ENCODE data around the gene TNNC1.
A peak's percentile ranks its signal among the peaks of the same experiment; 100 is the strongest.

Gene TNNC1

DNA sequence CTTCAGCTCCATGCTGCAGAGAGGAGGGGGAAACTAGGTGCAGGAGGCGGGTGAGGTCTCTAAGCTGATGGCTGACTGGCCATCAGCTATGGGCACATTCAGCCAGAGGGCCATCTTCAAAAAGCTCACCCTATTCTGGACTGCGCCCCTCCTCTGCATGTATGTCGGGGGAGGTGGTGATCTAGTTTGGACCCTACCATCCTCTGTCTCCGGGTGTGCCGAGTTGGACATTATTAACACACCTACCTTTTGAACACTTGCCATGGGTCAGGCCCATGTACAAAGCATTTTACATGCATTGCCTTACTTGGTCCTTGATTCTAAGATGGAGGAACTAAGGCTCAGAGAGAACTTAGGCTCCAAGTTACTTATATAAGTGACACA, 3.0 kb upstream of the TNNC1 start:
- no peak for DNase-seq

DNA sequence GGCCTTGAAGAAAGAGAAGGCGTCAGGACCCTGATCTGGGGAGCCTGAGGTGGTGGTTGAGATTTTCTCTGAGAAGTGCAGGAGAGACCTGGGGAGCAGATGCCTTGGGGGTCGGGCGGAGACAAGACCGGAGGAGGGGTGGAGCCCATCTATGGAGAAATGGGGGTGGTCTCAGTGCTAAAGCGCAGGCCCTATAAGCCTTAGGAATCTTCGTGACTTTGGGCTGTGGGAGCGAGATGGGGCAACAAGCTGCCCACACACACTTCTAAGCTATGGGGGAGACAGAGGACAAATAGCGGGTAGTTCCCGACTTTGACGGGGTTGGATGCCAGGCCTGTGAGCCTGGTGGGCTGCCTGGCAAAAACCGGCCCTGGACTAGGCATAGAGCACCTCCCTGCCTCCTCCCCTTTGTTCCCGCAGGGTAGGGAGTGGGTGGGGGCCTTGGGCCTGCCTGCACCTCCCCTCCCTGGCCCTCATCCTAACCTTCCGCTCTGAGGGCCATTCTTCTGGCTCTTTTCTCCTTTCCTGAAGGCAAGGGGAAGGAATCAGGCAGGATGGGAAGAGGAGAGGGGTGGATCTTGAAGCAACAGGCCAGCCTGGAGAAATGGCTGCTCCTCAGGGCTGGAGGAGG, 2.4 kb upstream of the TNNC1 start:
- no peak for DNase-seq

DNA sequence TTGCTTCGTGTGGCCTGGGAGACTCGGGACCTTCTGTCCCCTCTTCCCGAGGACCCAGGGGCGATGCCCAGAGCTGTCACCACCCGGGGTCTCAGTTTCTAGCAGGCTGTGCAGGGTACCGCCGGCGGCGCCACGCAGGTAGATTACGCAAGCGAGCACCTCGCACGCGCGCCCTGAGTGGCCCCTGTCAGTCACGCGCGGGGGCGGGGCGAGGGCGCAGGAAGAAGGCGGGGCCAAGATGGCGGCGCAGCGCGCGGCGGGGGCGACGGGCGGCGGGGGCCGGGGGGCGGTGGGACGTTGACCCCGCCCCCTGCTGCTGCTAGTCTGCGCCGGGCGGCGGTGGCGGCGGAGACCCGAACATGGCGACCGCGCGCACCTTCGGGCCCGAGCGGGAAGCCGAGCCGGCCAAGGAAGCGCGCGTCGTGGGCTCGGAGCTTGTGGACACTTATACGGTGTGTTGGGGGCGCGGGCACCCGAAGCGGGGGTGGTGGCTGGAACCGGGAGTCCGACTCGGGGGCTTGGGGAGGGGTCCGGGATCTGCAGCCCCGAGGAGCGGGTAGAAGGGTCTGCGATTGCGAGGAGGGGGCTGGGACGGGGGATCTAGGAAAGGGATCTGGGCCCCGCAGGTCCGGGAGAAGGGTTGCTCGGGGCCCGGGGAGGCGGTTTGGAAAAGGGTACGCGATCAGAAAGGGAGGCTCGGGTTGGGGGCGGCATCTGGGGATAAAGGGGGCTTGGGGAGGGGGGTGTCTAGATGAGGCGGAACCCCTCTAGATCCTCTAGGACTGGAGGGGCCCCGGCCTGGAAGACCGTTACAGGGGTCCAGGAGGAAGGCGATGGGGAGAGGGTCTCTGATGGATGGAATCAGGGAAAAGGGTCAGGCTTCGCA, 1.7 kb upstream of the TNNC1 start, which contains the start of gene NISCH:
NISCH (plus strand) TSS at position 322 of the 886 bp plus-strand sequence; CDS start at position 360, 38 bp downstream.
- peak in 1 of 2 experiments; percentile 70 for DNase-seq

DNA sequence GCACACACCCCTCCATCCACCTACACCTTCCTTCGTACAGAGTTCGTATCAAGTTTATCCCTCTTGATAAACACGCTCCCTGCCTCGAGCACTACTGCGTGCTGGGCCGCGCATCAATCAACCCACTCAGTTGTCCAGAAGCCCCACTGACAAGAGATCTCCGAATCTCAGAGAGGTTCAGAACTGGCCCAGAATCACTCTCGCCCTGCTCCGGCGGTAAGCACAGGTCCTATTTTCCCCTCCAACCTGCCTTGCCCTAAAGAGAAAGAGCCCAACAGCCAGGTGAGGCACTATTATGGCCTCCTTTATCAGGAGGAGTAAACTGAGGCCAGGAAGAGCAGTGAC, 1.1 kb upstream of the TNNC1 start:
- no peak for DNase-seq

DNA sequence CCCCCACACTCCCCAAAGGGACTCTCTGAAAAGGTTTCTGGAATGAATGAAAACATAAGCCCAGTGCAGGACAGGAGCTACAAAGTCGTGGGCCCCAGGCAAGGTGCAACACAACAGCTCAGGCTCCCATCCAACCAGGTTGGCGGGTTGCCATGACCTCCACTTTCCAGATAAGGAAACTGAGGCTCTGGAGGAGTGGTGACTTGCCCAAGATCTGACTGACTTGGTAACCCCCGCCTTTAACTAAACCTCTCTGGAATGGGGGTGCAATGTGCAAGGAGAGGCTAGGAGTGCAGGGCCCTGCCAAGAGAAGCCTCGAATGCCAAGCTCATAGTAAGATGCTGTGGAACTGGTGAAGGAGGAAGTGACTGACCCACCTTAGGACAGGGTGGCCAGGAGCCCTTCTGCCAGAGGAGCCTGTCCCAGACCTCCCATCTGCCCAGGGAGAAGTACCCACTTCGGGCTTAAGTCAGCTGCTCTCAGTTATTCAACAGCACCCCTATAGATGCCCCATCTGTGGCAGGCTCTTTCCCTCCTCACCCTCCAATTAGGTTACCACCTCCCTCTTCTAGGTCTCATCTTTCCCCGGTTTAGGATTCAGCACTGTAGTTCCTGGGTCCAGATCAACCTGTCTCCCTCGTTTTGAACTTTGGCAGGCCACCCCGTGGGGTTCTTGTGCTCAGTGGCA, 553 bp upstream of the TNNC1 start:
- no peak for DNase-seq

DNA sequence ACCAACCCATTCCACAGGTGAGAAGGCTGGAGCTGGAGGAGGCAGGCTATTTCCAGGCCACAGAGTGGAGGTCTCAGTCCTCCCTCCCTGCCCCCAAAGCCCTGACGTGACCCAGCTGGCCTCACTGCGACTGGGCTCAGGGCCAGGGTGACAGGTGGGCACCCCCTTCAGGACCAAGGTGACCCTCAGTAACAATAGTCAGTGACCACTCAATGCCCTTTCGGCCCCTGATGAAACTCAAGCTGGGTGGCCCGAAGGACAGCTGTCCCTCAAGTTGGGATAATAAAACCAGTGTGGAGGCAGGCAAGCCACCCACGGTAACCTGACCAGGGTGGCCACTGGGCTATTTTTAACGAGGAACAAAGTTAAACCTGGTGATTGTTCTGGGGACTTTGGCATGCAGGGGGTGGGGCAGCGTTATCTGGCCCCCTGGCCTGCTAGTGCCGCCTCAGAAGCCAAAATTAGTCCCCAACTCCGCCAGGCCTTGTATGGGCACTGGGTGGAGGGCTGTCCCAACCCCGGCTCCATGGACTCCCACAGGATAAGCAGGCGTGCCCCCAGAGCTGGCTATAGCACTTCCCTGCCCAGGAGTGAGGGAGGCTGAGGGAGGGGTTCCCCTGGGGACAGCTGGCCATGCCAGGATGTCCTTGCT, 1.1 kb downstream of the TNNC1 start:
- no peak for DNase-seq

DNA sequence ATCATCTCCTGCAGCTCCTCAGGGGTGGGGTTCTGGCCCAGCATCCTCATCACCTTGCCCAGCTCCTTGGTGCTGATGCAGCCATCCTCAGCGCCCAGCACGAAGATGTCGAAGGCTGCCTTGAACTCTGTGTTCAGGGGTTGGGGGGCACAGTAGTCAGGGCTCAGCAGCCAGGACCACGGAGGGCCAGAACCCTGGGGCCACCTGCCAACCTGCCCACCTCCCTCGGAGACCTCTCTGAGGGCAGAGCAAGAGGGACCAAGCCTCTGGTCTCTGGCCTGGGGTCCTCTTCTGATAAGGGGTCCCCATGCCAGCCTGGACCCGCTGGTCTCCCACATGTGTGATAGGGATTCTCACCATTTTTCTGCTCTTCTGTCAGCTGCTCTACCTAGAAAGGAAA, 1.7 kb downstream of the TNNC1 start:
- DNase-seq = no peak

DNA sequence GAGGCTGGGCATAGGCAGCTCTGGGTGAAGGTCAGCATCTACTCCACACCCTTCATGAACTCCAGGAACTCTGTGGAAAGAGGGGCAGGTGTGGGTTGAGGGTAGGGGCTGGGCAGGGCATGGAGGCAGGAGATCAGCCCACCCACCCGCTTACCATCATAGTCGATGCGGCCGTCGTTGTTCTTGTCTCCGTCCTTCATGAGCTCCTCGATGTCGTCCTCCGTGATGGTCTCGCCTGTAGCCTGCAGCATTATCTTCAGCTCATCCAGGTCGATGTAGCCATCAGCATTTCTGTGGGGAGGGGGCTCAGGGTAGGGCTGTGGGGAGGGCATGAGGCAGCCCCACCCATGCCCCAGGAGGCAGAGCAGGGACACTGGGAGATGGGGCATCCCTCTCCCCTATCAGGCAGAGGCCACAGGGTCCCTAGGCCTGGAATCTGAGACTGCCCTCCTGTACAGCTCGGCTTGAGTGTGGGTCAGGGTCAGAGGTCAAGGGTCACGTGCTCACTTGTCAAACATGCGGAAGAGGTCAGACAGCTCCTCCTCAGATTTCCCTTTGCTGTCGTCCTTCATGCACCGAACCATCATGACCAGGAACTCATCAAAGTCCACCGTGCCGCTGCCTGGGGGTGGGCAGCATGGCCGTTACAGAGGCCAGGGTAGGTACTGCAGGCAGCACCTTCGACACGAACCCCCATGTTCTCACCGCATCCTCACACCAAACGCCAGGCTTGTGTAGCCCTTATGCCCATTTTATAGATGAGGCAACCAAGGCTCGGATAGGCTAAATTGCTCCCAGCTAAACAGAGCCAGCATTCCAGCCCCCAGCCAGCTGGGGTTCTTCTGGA, 2.4 kb downstream of the TNNC1 start:
- DNase-seq = no peak

DNA sequence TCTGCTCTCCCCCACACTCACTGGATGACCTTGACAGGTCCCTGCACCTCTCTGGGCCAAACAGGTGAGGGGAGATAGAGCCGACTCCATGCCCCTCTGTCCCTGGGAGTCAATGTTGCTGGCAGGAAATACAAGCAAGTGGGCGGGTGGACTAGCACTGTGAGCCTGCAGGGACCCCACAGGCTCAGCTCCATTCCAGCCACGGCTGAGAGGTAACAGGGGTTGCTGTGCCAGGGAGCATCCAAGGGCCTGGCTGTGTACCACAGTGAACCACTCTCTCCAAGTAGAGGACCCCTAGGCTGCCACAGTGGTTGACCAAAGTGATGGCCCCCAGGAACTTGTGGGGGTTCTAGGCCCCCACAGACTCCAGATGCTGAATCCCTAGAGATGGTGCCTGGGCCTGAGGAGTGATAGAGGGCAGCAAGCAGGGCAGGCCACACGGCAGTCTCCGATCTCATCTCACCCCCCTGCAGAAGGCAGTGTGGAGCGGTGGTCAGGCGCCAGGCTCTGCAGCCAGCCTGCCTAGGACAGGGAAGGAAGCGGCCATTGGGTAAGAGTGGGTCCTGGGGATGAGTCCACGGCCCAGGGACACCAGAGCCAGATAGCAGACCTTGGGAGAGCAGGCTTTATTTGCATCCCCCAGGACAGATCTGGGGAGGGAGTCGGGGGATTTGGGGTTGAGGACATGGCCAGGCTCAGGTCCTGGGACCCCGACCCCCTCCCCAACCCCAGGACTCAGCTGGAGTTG, 3.2 kb downstream of the TNNC1 start:
- no peak for DNase-seq

DNA sequence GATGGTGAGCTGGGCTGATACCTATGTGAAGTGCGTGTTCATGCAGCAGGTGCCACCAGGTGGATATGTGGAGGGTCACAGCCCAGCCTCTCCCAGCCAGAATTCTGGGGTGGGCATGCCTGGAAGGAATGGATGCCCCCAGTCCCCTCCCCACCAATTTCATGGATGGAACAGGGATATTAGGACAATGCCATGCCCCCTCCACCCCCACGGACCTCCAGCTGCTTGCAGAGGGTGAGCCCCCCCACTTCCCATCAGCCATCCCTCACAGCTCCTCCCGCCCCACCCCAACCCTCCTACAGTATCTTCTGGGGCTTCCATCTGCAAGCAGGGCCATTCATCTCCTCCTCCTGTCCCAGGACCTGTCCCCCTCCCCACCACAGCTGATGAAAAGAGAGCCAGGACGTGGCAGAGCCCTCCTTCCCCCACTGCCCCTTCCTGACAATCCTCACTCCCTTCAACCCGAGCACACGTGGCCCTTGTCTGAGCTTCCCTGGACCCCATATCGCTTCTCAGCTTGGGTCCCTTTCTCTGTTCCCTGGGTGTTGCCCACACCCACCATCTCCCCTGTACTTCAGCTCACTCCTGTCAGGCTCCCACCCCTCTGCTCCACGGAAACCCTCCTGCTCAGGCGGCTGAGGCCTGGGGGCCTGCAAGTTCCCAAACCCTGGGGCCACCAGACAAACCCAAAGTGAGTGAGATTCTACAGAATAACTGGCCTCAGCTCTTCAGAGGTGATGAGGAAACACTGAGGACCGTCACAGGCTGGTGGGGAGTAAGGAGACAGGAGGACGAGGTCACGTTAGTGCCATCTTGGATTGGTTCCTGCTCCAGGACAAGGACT, 6.1 kb downstream of the TNNC1 start:
- DNase-seq = no peak

DNA sequence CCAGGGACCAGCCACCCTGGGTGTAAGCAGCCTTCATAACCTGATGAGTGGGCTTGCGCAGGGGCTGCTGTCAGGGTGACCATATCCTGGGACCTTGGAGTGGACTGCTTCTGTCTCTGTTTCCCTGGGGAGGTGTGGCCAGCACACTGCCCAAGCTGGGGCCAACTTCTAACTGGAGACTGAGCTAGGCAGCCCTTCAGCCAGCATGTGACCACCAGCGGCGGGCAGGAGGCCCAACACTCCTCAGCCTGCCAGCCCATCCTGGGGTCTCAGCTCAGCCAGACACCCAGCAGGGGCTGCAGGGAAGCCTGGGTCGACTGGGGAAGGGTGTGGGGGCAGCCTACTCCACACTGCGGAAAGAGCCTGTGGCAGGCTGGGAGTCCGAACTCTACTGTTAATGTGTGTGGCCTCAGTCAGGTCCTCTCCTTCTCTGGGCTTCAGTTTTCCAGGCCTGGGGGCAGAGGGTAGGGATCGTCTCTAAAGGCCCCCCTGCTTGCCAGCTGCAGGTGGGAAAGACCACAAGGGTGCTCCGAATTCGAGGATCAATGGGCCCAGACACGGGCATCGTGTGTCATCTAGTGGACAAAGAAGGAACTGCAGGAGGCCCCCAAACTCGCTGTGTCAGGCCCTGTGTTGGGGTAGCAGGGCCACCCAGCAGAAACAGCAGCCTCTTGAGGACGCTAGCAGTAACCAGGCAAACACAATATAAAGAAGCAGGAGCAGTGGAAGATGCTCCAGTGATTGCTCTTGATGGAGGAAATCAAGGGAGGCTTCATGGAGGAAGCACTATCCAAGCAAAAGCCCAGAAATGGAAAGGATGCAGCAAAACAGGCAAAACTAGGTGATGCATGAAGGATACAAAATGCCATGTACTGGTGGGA, 7.0 kb downstream of the TNNC1 start:
- DNase-seq = no peak

DNA sequence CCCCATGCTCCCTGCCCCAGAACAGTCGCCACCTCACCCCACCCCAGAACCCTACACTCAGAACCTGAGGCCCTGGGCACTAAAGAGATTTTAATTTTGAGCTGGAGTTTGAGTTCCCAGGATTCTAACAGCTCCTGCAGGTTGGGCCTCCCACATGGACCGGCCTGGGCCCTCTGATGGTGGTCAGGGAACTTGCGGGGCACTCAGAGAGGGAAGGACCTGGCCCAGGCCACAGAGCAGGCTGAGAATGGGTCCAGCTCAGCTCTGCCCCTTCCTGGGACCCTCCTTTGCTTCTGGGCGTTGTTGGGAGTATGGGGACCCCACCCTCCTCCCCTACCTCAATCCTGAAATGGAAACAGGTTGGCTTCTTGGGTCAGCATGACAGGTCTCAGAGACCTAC, 7.8 kb downstream of the TNNC1 start:
- DNase-seq = no peak

DNA sequence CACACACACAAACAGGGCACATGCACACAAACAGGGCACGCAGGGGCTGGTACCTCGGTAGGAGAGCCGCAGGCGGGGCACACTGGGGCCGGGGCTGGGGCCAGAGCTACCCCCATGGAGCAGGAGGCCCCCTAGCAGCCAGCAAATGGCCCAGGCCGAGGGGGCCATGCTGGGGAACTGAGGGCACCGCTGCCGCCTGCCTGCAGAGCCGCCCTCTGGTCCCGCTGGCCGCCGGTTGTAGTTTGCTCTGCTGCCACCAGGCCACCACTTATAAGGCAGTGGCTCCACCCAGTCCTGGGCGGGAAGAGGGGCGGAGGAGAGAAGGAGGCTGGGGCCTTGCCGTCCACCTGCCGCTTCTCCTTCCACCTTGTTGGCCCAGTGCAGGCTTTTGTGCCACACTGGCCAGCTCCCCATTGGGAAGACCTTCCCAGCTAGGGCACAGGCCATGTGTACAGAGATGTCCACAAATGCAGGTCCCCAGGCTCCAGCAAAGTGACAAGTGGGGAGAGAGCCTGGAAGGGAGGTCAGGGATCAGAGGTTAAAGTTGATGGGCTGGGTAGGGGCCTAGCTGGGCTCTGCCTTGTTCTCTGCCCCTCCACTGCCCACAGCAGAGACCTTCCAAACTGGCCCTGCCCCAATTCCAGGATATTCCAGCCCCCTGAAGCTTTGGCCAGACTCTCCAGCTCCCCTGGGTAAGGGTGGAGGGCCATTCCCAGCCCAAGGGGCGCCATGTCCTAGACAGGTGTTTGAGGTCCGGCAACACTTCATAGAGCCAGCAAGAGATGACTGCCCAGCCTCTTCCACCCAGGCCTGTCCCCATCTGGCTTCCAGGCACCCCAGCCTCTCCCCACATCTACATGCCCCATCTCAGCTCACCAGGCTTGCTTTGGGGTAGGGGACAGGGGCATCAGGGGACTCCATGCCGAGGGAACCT, 8.7 kb downstream of the TNNC1 start, which contains the start of gene SEMA3G:
SEMA3G (minus strand) TSS at position 244 of the 934 bp plus-strand sequence; CDS start at position 168, 76 bp downstream.
- peak; percentile 81 for DNase-seq

DNA sequence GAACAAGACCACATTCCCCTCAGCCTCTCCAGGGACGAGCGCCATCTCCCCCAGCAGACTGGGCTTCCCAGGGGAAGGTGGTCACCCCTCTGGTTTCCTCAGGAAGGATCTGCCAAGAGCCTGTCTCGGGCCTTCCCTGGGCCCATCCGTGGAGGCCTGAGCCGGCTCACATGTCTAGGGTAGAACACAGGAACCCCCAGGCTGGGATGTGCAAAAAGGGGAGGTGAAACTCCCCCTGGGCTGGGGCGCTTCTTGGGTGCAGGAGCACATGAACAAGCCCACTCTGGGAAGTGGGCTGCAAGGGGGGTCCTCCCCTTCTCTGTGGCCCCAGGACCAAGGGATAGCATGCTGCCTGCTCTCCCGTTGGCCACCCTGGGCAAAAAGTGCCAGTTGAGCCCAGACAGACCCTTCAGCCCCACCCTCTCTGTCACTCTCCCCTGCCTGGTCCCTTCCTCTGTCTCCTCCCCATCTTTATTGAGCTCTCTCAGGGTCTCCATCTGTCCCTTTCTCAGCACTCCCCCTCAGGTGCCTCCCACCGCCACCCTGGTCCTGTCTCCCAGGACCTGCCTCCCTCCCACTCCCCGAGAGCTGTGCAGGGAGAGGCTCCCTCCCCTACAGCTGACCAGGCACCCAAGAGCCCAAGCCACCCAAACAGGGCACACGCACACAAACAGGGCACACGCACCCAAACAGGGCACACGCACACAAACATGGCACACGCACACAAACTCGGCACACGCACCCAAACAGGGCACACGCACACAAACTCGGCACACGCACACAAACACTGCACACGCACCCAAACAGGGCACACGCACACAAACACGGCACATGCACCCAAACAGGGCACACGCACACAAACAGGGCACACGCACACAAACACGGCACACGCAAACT, 9.8 kb downstream of the TNNC1 start:
- DNase-seq = no peak

DNA sequence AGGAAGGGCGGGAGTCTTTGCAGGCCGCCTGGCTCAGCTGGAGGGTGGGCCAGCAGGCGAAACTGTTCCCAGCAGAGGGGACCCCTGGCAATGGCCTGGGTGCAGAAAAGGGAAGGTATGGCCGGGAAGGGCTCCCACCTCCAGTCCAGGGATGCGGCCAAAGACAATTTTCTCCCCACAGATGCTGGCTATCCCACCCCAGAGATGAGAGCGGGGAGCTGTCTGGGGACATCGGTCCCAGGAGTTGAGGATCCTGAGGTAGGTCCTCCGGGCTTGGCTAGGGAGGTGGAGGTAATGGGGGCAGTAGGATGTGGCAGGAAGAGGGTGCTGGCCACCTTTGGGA, 10.6 kb downstream of the TNNC1 start:
- no peak for DNase-seq

DNA sequence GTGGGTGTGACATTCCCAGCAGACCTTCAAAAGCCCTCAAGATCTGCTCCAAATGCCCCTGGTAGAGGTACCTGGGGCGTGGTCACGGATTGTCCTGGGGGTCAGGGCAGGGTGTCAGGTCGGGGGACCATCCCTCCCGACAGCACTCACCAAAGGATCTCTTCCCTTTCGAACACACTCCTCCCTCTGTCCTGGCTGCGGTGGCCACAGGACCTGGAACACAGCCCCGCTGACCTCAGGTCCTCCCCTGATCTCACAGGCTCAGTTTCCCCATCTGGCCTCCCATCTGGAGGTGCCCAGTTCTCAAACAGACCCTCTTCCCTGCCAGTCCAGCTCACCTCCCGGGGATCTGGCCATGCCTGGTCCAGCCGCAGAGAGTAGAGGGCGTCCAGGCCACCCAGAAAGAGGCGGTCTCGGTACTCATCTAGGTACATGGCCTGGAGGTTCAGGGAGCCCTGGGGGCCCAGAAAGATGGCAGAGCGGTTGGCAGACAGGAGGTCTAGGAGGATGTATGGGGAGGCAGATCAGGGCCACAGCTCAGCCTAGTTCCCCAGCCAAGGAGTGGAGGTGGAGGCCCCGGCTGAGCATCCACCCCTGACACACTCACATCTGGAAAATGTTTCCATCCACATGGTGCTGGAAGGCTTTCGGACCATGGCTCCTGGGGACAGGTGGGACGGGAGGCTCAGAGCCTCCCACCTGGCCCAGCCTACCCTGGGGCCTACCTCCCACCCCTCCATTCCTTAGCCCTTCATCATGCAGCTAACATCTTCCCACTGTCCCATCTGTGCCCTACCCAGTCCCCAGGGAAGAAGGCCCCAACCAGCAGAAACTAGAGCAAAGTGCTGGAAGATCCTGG, 11.2 kb downstream of the TNNC1 start:
- DNase-seq = no peak

All from cerebellar nuclear complex (tissue), 1 donor.